SU-DHL-6 (cell line): Measurements from ENCODE around the gene CDH13.

Experiments
- H2AFZ ChIP-seq: fragments of 200-600 bp; sonication (generic); 2 replicates; pipeline ENCODE4 v1.6.1; 2014; ENCODE audit warnings: low read depth, mild to moderate bottlenecking, moderate library complexity, mixed read lengths, antibody characterized with exemption, low read length; ENCODE audit not compliant: severe bottlenecking
- H3F3A ChIP-seq: fragments of 200-600 bp; shearing (Covaris generic); 2 replicates; pipeline ENCODE4 v1.6.0; 2016; ENCODE audit warnings: antibody characterized with exemption, mild to moderate bottlenecking; ENCODE audit not compliant: insufficient read depth
- H3K27ac ChIP-seq: fragments of 200-600 bp; sonication (generic); 2 replicates; pipeline ENCODE4 v1.5.1; 2016; ENCODE audit warnings: low read depth, mild to moderate bottlenecking, low read length, moderate library complexity, mixed read lengths
- H3K27me3 ChIP-seq: fragments of 200-600 bp; sonication (generic), shearing (Covaris generic); 2 replicates; pipeline ENCODE4 v1.6.0; 2014; ENCODE audit warnings: mild to moderate bottlenecking, low read length
- H3K36me3 ChIP-seq: fragments of 200-600 bp; sonication (generic); 2 replicates; pipeline ENCODE4 v1.6.1; 2014; ENCODE audit warnings: mild to moderate bottlenecking, low read length, mixed read lengths
- H3K4me2 ChIP-seq: fragments of 300-600, 200-600 bp; shearing (Covaris generic), sonication (generic); 2 replicates; pipeline ENCODE4 v1.6.0; 2014; ENCODE audit warnings: low read length, low read depth, mild to moderate bottlenecking; ENCODE audit not compliant: poor library complexity, severe bottlenecking
- H3K4me3 ChIP-seq: fragments of 200-600 bp; sonication (generic); 2 replicates; pipeline ENCODE4 v1.5.1; 2014; ENCODE audit warnings: antibody characterized with exemption, low read length, mild to moderate bottlenecking, mixed read lengths; ENCODE audit not compliant: insufficient read depth, poor library complexity, severe bottlenecking
- H3K79me2 ChIP-seq: fragments of 200-600 bp; sonication (generic); 2 replicates; pipeline ENCODE4 v1.6.1; 2014; ENCODE audit warnings: mild to moderate bottlenecking, low read length, moderate library complexity; ENCODE audit not compliant: insufficient read depth
- H3K9ac ChIP-seq: fragments of 200-600 bp; sonication (generic); 2 replicates; pipeline ENCODE4 v1.7.0; 2014; ENCODE audit warnings: mild to moderate bottlenecking, low read length
- H3K9me2 ChIP-seq: fragments of 200-600 bp; sonication (generic); replicated peaks from 2 replicates; pipeline ENCODE4 v1.6.1; 2014; ENCODE audit warnings: low read length; ENCODE audit not compliant: insufficient read depth
- H3K9me3 ChIP-seq: fragments of 200-600 bp; sonication (generic); 2 replicates; pipeline ENCODE4 v1.6.1; 2014; ENCODE audit warnings: low read length, mixed read lengths; ENCODE audit not compliant: insufficient read depth
- H4K20me1 ChIP-seq: fragments of 200-600 bp; sonication (generic); 2 replicates; pipeline ENCODE4 v1.6.1; 2014; ENCODE audit warnings: low read depth, mild to moderate bottlenecking, antibody characterized with exemption, low read length, moderate library complexity, mixed read lengths
- CTCF ChIP-seq: fragments of 200-600 bp; sonication (generic); IDR thresholded peaks from one replicate; pipeline ENCODE4 v1.5.1; 2017; ENCODE audit warnings: antibody characterized with exemption, mild to moderate bottlenecking, low read length, moderate library complexity; ENCODE audit not compliant: insufficient read depth, poor library complexity, severe bottlenecking
- EZH2phosphoT487 ChIP-seq: fragments of 200-600 bp; sonication (generic), shearing (Covaris generic); conservative IDR thresholded peaks from 2 replicates; pipeline ENCODE4 v1.6.1; 2018; ENCODE audit warnings: mild to moderate bottlenecking, antibody characterized with exemption, low read length, moderate library complexity, mixed read lengths

Gene CDH13

GRCh38 chr16:82805866-82806265 is 179.1 kb downstream of the CDH13 start:
- Histone ChIP-seq H3K27ac (no peak overlapping the region), H3K36me3 (no peaks in the 10 kb centered on the region), H3F3A (no peaks in the 10 kb centered on the region), H3K27me3 (no peaks in the 10 kb centered on the region), H3K4me2 (no peak overlapping the region), H3K4me3 (no peak overlapping the region), H3K79me2 (no peaks in the 10 kb centered on the region), H3K9ac (no peak overlapping the region), H4K20me1 (no peaks in the 10 kb centered on the region), H2AFZ (no peak overlapping the region), H3K9me2 (no peaks in the 10 kb centered on the region), H3K9me3 (no peaks in the 10 kb centered on the region)
- no peak for TF ChIP-seq EZH2phosphoT487
- no peak for TF ChIP-seq CTCF

GRCh38 chr16:82807311-82807710 is 180.5 kb downstream of the CDH13 start:
- Histone ChIP-seq H3K4me2 (no peak overlapping the region), H3K79me2 (no peaks in the 10 kb centered on the region), H3K27ac (no peak overlapping the region), H3K9me2 (no peaks in the 10 kb centered on the region), H3K36me3 (no peaks in the 10 kb centered on the region), H2AFZ (no peak overlapping the region), H3K27me3 (no peaks in the 10 kb centered on the region), H3K4me3 (no peak overlapping the region), H3F3A (no peaks in the 10 kb centered on the region), H3K9me3 (no peaks in the 10 kb centered on the region), H4K20me1 (no peaks in the 10 kb centered on the region), H3K9ac (no peak overlapping the region)
- no peak for TF ChIP-seq EZH2phosphoT487
- no peak for TF ChIP-seq CTCF

GRCh38 chr16:82808036-82808435 is 181.3 kb downstream of the CDH13 start:
- Histone ChIP-seq H4K20me1 (no peaks in the 10 kb centered on the region), H3K79me2 (no peaks in the 10 kb centered on the region), H3K27ac (no peak overlapping the region), H3K9me2 (no peaks in the 10 kb centered on the region), H3K9me3 (no peaks in the 10 kb centered on the region), H3K4me2 (no peak overlapping the region), H3K36me3 (no peaks in the 10 kb centered on the region), H3K27me3 (no peaks in the 10 kb centered on the region), H2AFZ (no peak overlapping the region), H3K4me3 (no peak overlapping the region), H3F3A (no peaks in the 10 kb centered on the region), H3K9ac (no peak overlapping the region)
- TF ChIP-seq CTCF = no peak
- no peak for TF ChIP-seq EZH2phosphoT487

GRCh38 chr16:82810077-82810476 is 183.3 kb downstream of the CDH13 start:
- Histone ChIP-seq H4K20me1 (no peaks in the 10 kb centered on the region), H3K9me2 (no peaks in the 10 kb centered on the region), H3K36me3 (no peaks in the 10 kb centered on the region), H3K79me2 (no peaks in the 10 kb centered on the region), H3K27ac (no peak overlapping the region), H3K9me3 (no peaks in the 10 kb centered on the region), H3K9ac (no peak overlapping the region), H3K4me2 (no peak overlapping the region), H3K27me3 (no peaks in the 10 kb centered on the region), H3K4me3 (no peak overlapping the region), H2AFZ (no peak overlapping the region), H3F3A (no peaks in the 10 kb centered on the region)
- TF ChIP-seq CTCF (no peak), EZH2phosphoT487 (no peak)
